HG03280 (cell line): ENCODE measurements around the gene CAPN10.

ENCODE experiments used
- ATAC-seq: cut with Tn5 transposase; IDR thresholded peaks from one replicate; pipeline ENCODE4 v1.9.1; 2021; ENCODE audit warnings: mild to moderate bottlenecking, moderate library complexity; ENCODE audit not compliant: unreplicated experiment

Gene CAPN10

GRCh38 chr2:240635998-240636547, 49.5 kb downstream of the CAPN10 start:
- ATAC-seq: no peak

GRCh38 chr2:240636563-240637115, 50.1 kb downstream of the CAPN10 start:
- ATAC-seq: no peak

GRCh38 chr2:240637116-240637900, 50.8 kb downstream of the CAPN10 start:
- no peak for ATAC-seq

GRCh38 chr2:240637901-240638345, 51.4 kb downstream of the CAPN10 start:
- no peak for ATAC-seq

- ATAC-seq: no peak
Observed at GRCh38 chr2:240638512-240639160, 52.1 kb downstream of the CAPN10 start.

- no peak for ATAC-seq
Observed at GRCh38 chr2:240639566-240639965, 53.0 kb downstream of the CAPN10 start.

- ATAC-seq: no peak
Observed at GRCh38 chr2:240640939-240641338, 54.4 kb downstream of the CAPN10 start.

- ATAC-seq: no peak
Observed at GRCh38 chr2:240642061-240642805, 55.7 kb downstream of the CAPN10 start.

- no peak for ATAC-seq
Observed at GRCh38 chr2:240642806-240643092, 56.2 kb downstream of the CAPN10 start.

GRCh38 chr2:240643093-240643810, 56.7 kb downstream of the CAPN10 start:
- ATAC-seq: no peak

- ATAC-seq: no peak
Observed at GRCh38 chr2:240643811-240644150, 57.2 kb downstream of the CAPN10 start.

- ATAC-seq: no peak
Observed at GRCh38 chr2:240644171-240644651, 57.7 kb downstream of the CAPN10 start.

- ATAC-seq: no peak
Observed at GRCh38 chr2:240644859-240645301, 58.3 kb downstream of the CAPN10 start.

GRCh38 chr2:240645346-240645745, 58.8 kb downstream of the CAPN10 start:
- ATAC-seq: no peak

- ATAC-seq: no peak
Observed at GRCh38 chr2:240645801-240646175, 59.3 kb downstream of the CAPN10 start.

GRCh38 chr2:240646176-240646899, 59.8 kb downstream of the CAPN10 start:
- ATAC-seq: no peak

GRCh38 chr2:240646900-240647502, 60.5 kb downstream of the CAPN10 start:
- ATAC-seq: no peak

- ATAC-seq: no peak
Observed at GRCh38 chr2:240647503-240648154, 61.1 kb downstream of the CAPN10 start.

GRCh38 chr2:240648155-240648649, 61.7 kb downstream of the CAPN10 start:
- no peak for ATAC-seq
